ENCODE data around the gene TWF2. TPM values are rescaled to one million over a fixed set of nuclear protein-coding genes. Genes with fewer than 3 reads are reported as not detected.

Gene TWF2
- total and polyA plus RNA-seq, 9 of the 15 experiments (the other 6 are each of a cell fraction or from before 2014, with no cell fraction given), result 0.11 to 61.9 (median 29.7) TPM

GRCh38 chr3:52195823-52196331 is 43.1 kb downstream of the TWF2 start:
- DNase-seq (ENCODE audit: extremely low read depth in 1 of 4, low spot score in 3 of 4) (no peak), ATAC-seq (no peak), FAIRE-seq (no peak)
- ChIA-PET POLR2A (interaction anchor here (0.5 to 2.0 kb wide), 5 partner anchors 12 to 165 kb away, joined by 3 to 5 read pairs (median 4); partner anchors contain the start of gene POC1A), CTCF (ENCODE audit: low intra/inter-chr PET ratio) (no interaction called here)
- H3K4me1 ChIP-seq (replicated peaks in 1 of 2; ENCODE audit: control insufficient read depth in 2 of 2, insufficient read depth in 2 of 2, low read length in 2 of 2), result peaks cover 25 to 39% of the 10 kb centered on the region in 2 experiments
- H2AFZ ChIP-seq (ENCODE audit: low read depth, low read length), result peak overlapping the region; percentile 77
- no peaks in the 10 kb centered on the region for H3K27me3 ChIP-seq (ENCODE audit: control insufficient read depth in 2 of 2, insufficient read depth in 2 of 2, low read length in 2 of 2)
- intact Hi-C loops (cut with micrococcal nuclease) (no loop called here), in situ Hi-C loops (cut with MboI) (no loop called here)
- H4K20me1 ChIP-seq (replicated peaks; ENCODE audit: control insufficient read depth, insufficient read depth, low read length), result no peaks in the 10 kb centered on the region
- no peak overlapping the region for H3K4me3 ChIP-seq
- peaks cover 18% of the 10 kb centered on the region; the same call in 1 of the 3 replicates for H3K36me3 ChIP-seq (ENCODE audit: control insufficient read depth, insufficient read depth, low read length)
- no peaks in the 10 kb centered on the region for H3K9me1 ChIP-seq (ENCODE audit: control insufficient read depth, insufficient read depth, low read length)
- 53% methylated on average over 7 of the region's 10 CpGs for WGBS (ENCODE audit: insufficient coverage, low coverage, missing lambda C conversion rate)
- peaks cover 16% of the 10 kb centered on the region for H3K79me2 ChIP-seq (ENCODE audit: control insufficient read depth, insufficient read depth, low read length)
- TF ChIP-seq ZNF561 (CRISPR knock-in tag; conservative IDR thresholded peaks at IDR 0.05) (no peak), NFE2 (IDR thresholded peaks at IDR 0.05; ENCODE audit: low read depth) (peak; percentile 42; the same call in 1 of the 2 replicates), PTTG1 (tag; IDR thresholded peaks at IDR 0.05; ENCODE audit: low read depth) (no peak), POLR2AphosphoS2 (IDR thresholded peaks at IDR 0.05; ENCODE audit: low read length) (no peak), NR2C2 (CRISPR knock-in tag; IDR thresholded peaks at IDR 0.05) (no peak), NR2C2 (tag; IDR thresholded peaks at IDR 0.05) (peak; percentile 40; the same call in 1 of the 2 replicates), YBX1 (IDR thresholded peaks at IDR 0.05) (no peak), NCOA6 (IDR thresholded peaks at IDR 0.05) (no peak), CTCF (IDR thresholded peaks at IDR 0.05 in 2 of 3, conservative IDR thresholded peaks at IDR 0.05 in 1 of 3; ENCODE audit: insufficient read depth in 2 of 3, low read depth in 1 of 3, low read length in 3 of 3) (no peak), TRIM24 (IDR thresholded peaks at IDR 0.05) (no peak), ZNF592 (IDR thresholded peaks at IDR 0.05) (peak; percentile 47; the same call in 1 of the 2 replicates), ARID3A (IDR thresholded peaks at IDR 0.05; ENCODE audit: borderline replicate concordance, low read depth, low read length) (no peak), ESRRA (IDR thresholded peaks at IDR 0.05; ENCODE audit: borderline replicate concordance, low read depth) (no peak), GATAD2B (IDR thresholded peaks at IDR 0.05; ENCODE audit: borderline replicate concordance) (no peak), SIN3A (IDR thresholded peaks at IDR 0.05; ENCODE audit: borderline replicate concordance in 2 of 2, control insufficient read depth in 1 of 2, low read depth in 2 of 2, low read length in 2 of 2) (no peak), E2F3 (CRISPR knock-in tag; IDR thresholded peaks at IDR 0.05) (no peak)
- H3K9ac ChIP-seq (ENCODE audit: insufficient read depth in 1 of 2, low read depth in 2 of 2, low read length in 2 of 2), result peak overlapping the region in 1 of 2 experiments; percentile 65; a peak in 1 of 4 replicates
- no peak overlapping the region for H3K4me2 ChIP-seq (ENCODE audit: insufficient read depth, low read length)
- H3K27ac ChIP-seq (ENCODE audit: extremely low read depth, low read depth, low read length), result no peak overlapping the region
- BruUV-seq (replicated peaks), result no TSS peak
- H3K9me3 ChIP-seq (replicated peaks; ENCODE audit: control insufficient read depth, insufficient read depth, low read depth, low read length), result no peaks in the 10 kb centered on the region

Data from K562 (cell line).